ENCODE data around the gene CA10. TPM values are rescaled to one million over a fixed set of nuclear protein-coding genes. Genes with fewer than 3 reads are reported as not detected.

Gene CA10
- total RNA-seq, 1 experiment from 2014 or later = not detected

DNA sequence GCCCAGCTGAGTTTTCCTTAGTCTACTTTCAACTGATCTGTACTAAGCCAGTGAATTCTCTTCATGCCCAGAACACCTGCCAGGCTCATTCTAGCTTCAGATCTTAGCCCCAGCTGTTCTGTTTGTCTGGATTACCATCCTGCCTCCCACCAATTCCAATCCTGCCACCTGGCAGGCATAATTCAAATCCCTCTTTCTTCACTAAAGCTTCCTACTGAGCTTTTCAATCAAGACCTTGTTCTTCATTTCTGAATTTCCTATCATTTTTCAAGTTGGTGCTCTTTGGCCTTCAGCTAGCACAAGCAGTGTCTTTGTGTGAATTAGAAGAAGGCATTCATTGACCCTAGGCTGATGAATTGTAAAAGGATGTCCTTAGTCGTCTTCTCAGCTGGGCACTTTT is 540.5 kb downstream of the CA10 start:
- H3K9me3 ChIP-seq (ENCODE audit: low read depth, low read length, poor library complexity, severe bottlenecking) = no peaks in the 10 kb centered on the region
- TF ChIP-seq, protein P1, sequence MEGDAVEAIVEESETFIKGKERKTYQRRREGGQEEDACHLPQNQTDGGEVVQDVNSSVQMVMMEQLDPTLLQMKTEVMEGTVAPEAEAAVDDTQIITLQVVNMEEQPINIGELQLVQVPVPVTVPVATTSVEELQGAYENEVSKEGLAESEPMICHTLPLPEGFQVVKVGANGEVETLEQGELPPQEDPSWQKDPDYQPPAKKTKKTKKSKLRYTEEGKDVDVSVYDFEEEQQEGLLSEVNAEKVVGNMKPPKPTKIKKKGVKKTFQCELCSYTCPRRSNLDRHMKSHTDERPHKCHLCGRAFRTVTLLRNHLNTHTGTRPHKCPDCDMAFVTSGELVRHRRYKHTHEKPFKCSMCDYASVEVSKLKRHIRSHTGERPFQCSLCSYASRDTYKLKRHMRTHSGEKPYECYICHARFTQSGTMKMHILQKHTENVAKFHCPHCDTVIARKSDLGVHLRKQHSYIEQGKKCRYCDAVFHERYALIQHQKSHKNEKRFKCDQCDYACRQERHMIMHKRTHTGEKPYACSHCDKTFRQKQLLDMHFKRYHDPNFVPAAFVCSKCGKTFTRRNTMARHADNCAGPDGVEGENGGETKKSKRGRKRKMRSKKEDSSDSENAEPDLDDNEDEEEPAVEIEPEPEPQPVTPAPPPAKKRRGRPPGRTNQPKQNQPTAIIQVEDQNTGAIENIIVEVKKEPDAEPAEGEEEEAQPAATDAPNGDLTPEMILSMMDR (conservative IDR thresholded peaks at IDR 0.05; ENCODE audit: low read depth, low read length) = no peak
- TF ChIP-seq EZH2 (IDR thresholded peaks at IDR 0.05; ENCODE audit: borderline replicate concordance, low read depth, low read length, poor library complexity, severe bottlenecking) = no peak
- no peak overlapping the region for H3K27ac ChIP-seq (ENCODE audit: low read depth, low read length, poor library complexity, severe bottlenecking)
- intact Hi-C loops (cut with micrococcal nuclease; ENCODE audit: unreplicated experiment) = no loop called here
- BruUV-seq (replicated peaks) = no TSS peak
- H3K4me1 ChIP-seq (ENCODE audit: insufficient read depth, low read length, poor library complexity, severe bottlenecking) = no peaks in the 10 kb centered on the region
- H3K36me3 ChIP-seq (ENCODE audit: insufficient read depth, low read length, poor library complexity, severe bottlenecking) = no peaks in the 10 kb centered on the region
- no peak overlapping the region for H3K4me3 ChIP-seq (ENCODE audit: low read depth, low read length, poor library complexity, severe bottlenecking)
- ChIA-PET CTCF (no interaction called here), POLR2A (ENCODE audit: low non-redundant PET) (no interaction called here)
- peaks cover 20% of the 10 kb centered on the region for H3K27me3 ChIP-seq (replicated peaks; ENCODE audit: insufficient read depth, low read depth, low read length, poor library complexity)
- no peak for DNase-seq (ENCODE audit: low spot score)

DNA sequence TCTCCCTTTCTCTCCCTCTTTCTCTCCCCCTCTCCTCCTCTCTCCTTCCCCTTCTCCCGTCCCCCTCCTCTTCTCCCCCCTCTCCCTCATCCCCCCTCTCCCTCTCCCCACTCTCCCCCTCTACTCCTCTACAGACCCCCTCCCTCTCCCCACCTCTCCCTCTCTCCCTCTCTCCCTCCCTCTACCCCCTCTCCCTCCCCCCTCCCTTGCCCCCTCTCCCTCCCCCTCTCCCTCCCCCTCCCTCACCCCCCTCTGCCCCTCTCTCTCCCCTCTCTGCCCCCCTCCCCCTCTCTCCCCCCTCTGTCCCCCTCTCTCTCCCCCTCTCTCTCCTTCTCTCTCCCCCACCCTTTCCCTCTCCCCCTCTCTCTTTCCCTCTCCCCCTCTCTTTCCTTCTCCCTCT is 545.3 kb downstream of the CA10 start:
- Histone ChIP-seq H3K4me1 (ENCODE audit: insufficient read depth, low read length, poor library complexity, severe bottlenecking) (no peaks in the 10 kb centered on the region), H3K27me3 (replicated peaks; ENCODE audit: insufficient read depth, low read depth, low read length, poor library complexity) (peaks cover 20% of the 10 kb centered on the region), H3K4me3 (ENCODE audit: low read depth, low read length, poor library complexity, severe bottlenecking) (no peak overlapping the region), H3K27ac (ENCODE audit: low read depth, low read length, poor library complexity, severe bottlenecking) (no peak overlapping the region), H3K9me3 (ENCODE audit: low read depth, low read length, poor library complexity, severe bottlenecking) (no peaks in the 10 kb centered on the region), H3K36me3 (ENCODE audit: insufficient read depth, low read length, poor library complexity, severe bottlenecking) (no peaks in the 10 kb centered on the region)
- intact Hi-C loops (cut with micrococcal nuclease; ENCODE audit: unreplicated experiment) = no loop called here
- BruUV-seq (replicated peaks) = no TSS peak
- TF ChIP-seq EZH2 (IDR thresholded peaks at IDR 0.05; ENCODE audit: borderline replicate concordance, low read depth, low read length, poor library complexity, severe bottlenecking) = no peak
- TF ChIP-seq, protein P1 (conservative IDR thresholded peaks at IDR 0.05; ENCODE audit: low read depth, low read length) = no peak
- POLR2A ChIA-PET (ENCODE audit: low non-redundant PET) = no interaction called here
- CTCF ChIA-PET = no interaction called here
- DNase-seq (ENCODE audit: low spot score) = no peak

GRCh38 chr17:51612692-51613091 is 545.8 kb downstream of the CA10 start:
- BruUV-seq (replicated peaks) = no TSS peak
- intact Hi-C loops (cut with micrococcal nuclease; ENCODE audit: unreplicated experiment) = no loop called here
- no peaks in the 10 kb centered on the region for H3K36me3 ChIP-seq (ENCODE audit: insufficient read depth, low read length, poor library complexity, severe bottlenecking)
- DNase-seq (ENCODE audit: low spot score) = no peak
- ChIA-PET CTCF (no interaction called here), POLR2A (ENCODE audit: low non-redundant PET) (no interaction called here)
- no peak overlapping the region for H3K4me3 ChIP-seq (ENCODE audit: low read depth, low read length, poor library complexity, severe bottlenecking)
- H3K4me1 ChIP-seq (ENCODE audit: insufficient read depth, low read length, poor library complexity, severe bottlenecking) = no peaks in the 10 kb centered on the region
- no peaks in the 10 kb centered on the region for H3K9me3 ChIP-seq (ENCODE audit: low read depth, low read length, poor library complexity, severe bottlenecking)
- peaks cover 16% of the 10 kb centered on the region for H3K27me3 ChIP-seq (replicated peaks; ENCODE audit: insufficient read depth, low read depth, low read length, poor library complexity)
- TF ChIP-seq, protein P1 (conservative IDR thresholded peaks at IDR 0.05; ENCODE audit: low read depth, low read length) = no peak
- TF ChIP-seq EZH2 (IDR thresholded peaks at IDR 0.05; ENCODE audit: borderline replicate concordance, low read depth, low read length, poor library complexity, severe bottlenecking) = no peak
- H3K27ac ChIP-seq (ENCODE audit: low read depth, low read length, poor library complexity, severe bottlenecking) = no peak overlapping the region

Measured in A673 (cell line).